Colonic mucosa (tissue), 4 donors: ENCODE measurements around the gene CCL4. TPM values are rescaled to one million over a fixed set of nuclear protein-coding genes. Genes with fewer than 3 reads are reported as not detected.
"Not testable (repeated sequence)": the region's sequence is repeated elsewhere in the genome, so short reads cannot be mapped to it uniquely, and the experiment has no call there.

Source experiments
- DNase-seq: peaks from one replicate; pipeline ENCODE4 v3.0.0-alpha.2; 2020
- H3K27ac ChIP-seq: fragments of 200-600 bp; one replicate; pipeline ENCODE4 v1.8.0; 2021
- H3K27me3 ChIP-seq: fragments of 200-600 bp; one replicate; pipeline ENCODE4 v1.8.0; 2021
- H3K36me3 ChIP-seq: fragments of 200-600 bp; one replicate; pipeline ENCODE4 v1.8.0; 2021
- H3K4me1 ChIP-seq: fragments of 200-600 bp; one replicate; pipeline ENCODE4 v1.8.0; 2021; ENCODE audit warnings: mild to moderate bottlenecking
- H3K4me3 ChIP-seq: fragments of 200-600 bp; one replicate; pipeline ENCODE4 v1.8.0; 2021
- H3K9ac ChIP-seq, 2 donors: one replicate each; pipeline ENCODE4 v1.7.0; 2013; ENCODE audit warnings: control low read depth in 2 of 2, low read depth in 2 of 2, low read length in 2 of 2
- H3K9me3 ChIP-seq: fragments of 200-600 bp; one replicate; pipeline ENCODE4 v1.8.0; 2021
- CTCF ChIP-seq: fragments of 200-600 bp; IDR thresholded peaks from one replicate; pipeline ENCODE4 v1.8.0; 2022; ENCODE audit warnings: antibody characterized with exemption, mild to moderate bottlenecking
- intact Hi-C: fragments of 100-400 bp; cut with DNase I; formaldehyde crosslinking; loops from one replicate; pipeline ENCODE4 v1.14.1; 2022
- total RNA-seq, 2 donors: library from RNA; stranded (reverse); fragmentation: NEBNext Ultra II Directional in 1 of 2; extraction: Animal tissue kit (Norgen Biotek cat#: 25700) in 1 of 2; gene quantifications; one replicate each; pipeline ENCODE4 v1.2.1, GENCODE V29; 2021
- donor health status: healthy.
- donor health status: DM: no; HTN: no; CAD: no.
- donor health status: DM: no; HTN: no; CAD: no.

The CCL4 gene
- total RNA-seq, 2 donors from 2014 or later = 1.2 to 3.8 TPM

DNA sequence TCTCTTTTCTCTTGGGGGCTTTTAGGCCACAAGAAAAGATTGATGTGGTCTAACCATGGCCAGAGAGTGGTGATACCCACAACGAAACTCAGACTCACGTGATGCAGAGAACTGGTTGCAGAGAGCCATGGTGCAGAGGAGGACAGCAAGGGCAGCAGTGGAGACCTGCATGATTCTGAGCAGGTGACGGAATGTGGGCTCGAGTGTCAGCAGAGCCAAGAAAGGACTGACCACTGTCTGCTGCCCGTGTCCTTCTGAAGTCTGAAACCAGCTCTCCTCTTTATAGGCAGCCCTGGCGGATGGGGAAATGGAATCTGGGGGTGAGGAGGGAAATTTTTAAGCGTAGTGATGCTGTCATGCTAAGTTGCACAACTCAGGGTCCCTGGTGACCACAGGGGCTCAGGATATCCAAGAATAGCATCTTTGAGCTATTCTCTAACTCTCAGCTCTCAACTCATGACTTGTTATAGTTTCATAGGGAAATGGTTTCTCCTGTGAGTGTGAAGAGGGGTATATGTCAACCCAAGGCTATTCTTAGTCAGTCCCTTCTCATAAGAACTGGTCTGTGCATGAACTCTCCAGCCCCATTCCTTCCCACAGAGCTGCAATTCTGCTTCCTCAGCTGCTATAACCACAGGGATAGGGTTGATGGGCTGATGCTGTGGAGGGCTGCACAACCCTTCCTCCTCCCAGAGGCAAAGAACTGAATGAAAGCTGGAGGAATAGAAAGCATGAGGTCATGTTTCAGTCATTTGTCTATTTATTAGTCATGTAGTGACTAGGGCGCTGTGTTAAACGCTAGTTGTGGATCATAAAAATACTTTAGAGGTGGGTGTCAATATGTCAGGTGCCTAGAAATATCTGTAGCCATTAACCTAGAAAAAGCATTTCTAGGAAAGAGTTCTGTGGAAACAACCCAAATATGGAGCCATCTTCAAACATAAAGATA, 13.5 kb upstream of the CCL4 start, which contains the start of gene CCL3:
Gene CCL3 (minus strand): TSS at position 256 of the 949 bp plus-strand sequence. CDS start 85 bp downstream, at position 171.
- no peak for DNase-seq
- Histone ChIP-seq H3K9me3 (no peaks in the 10 kb centered on the region), H3K36me3 (no peaks in the 10 kb centered on the region), H3K4me1 (no peaks in the 10 kb centered on the region), H3K4me3 (no peak within 1 kb of the TSS), H3K9ac (no peak within 1 kb of the TSS), H3K27ac (no peak within 1 kb of the TSS), H3K27me3 (no peaks in the 10 kb centered on the region)
- intact Hi-C loops = no loop called here
- TF ChIP-seq CTCF = no peak

DNA sequence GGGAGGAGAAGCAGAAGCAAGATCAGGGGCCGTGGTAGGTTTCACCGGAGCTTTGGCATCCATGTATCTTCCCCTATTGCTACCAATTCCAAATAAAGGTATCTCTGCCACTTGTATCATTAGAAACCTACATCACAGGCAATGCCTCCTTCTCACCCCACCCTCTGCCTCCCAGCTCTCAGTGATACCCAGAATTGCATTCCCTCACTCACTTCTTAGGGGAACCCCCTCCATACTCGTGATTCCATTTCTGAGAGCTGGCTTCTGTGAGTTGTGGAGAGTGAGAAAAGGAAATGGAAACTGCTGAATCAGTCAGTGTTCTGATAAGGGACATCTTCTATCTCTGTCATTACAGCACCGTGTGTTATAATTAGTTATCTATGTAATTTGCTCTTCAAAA, 11.4 kb upstream of the CCL4 start:
- no peaks in the 10 kb centered on the region for H3K27me3 ChIP-seq
- H3K36me3 ChIP-seq = no peaks in the 10 kb centered on the region
- H3K4me3 ChIP-seq = no peak overlapping the region
- no peaks in the 10 kb centered on the region for H3K9me3 ChIP-seq
- no peak overlapping the region for H3K9ac ChIP-seq
- no peak for DNase-seq
- intact Hi-C loops = no loop called here
- no peaks in the 10 kb centered on the region for H3K4me1 ChIP-seq
- TF ChIP-seq CTCF = no peak
- H3K27ac ChIP-seq = no peak overlapping the region

DNA sequence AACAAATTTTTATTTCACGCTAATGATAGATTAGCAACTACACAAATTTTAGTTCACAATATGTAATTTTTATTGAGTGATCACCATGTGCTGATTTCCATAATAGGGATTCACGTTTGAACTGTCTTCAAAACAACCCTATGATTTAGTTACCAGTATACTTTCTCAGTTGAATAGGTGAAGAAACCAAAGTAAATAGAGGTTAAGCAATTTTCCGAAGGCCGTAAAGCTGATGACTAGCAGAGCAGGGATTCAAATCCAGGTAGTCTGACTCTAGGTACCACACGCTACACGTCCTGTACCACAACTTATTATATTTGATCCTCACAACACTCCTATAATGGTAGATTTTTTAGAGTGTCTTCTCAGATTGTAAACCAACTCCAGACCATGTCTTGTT, 10.9 kb upstream of the CCL4 start:
- H3K9me3 ChIP-seq, H3K4me3 ChIP-seq, intact Hi-C loops, H3K4me1 ChIP-seq, H3K9ac ChIP-seq, H3K27ac ChIP-seq, DNase-seq, H3K36me3 ChIP-seq, H3K27me3 ChIP-seq: not testable (repeated sequence)

DNA sequence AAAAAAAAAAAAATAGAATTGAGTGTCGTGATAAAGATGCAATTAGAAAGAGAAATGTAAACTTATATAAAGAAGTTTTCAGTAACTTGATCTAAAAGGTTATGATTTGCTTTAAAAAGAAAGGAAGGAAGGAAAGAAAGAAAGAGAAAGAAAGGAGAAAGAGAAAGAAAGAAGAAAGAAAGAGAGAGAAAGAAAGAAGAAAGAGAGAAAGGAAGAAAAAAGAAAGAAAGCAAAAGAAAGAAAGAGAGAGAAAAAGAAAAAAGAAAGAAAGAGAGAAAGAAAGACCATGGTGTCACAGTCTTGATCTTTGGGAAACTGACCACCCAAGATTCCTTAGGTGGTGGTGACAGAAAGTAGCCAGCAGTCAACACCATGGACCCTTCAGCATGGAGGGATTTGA, 9.4 kb upstream of the CCL4 start:
- DNase-seq = no peak
- no peak for TF ChIP-seq CTCF
- no peak overlapping the region for H3K4me3 ChIP-seq
- H3K9ac ChIP-seq = no peak overlapping the region
- no peaks in the 10 kb centered on the region for H3K27me3 ChIP-seq
- no peaks in the 10 kb centered on the region for H3K36me3 ChIP-seq
- no peaks in the 10 kb centered on the region for H3K4me1 ChIP-seq
- H3K9me3 ChIP-seq = no peaks in the 10 kb centered on the region
- intact Hi-C loops = no loop called here
- H3K27ac ChIP-seq = no peak overlapping the region

DNA sequence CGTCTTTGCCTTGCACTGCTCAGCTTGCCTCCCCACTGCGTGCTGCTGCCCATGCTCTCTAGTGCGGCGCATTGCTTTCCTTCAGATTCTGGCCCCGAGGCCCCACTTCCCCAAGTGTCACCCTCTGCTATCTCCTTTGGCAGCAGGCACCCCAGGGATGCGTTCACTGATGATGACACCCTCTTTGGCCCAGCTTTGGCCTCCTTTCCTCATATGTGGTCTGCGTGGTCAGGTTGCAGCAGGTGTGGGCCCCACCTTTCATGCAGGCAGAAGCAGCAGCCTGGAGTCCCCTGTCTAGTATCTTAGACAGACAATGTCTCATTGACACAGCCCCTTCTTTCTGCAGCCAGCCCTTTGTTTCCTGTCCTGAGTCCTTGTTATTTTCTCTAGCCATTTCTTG, 8.9 kb upstream of the CCL4 start:
- Histone ChIP-seq H3K9ac (no peak overlapping the region), H3K9me3 (no peaks in the 10 kb centered on the region), H3K36me3 (no peaks in the 10 kb centered on the region), H3K27ac (no peak overlapping the region), H3K4me1 (no peaks in the 10 kb centered on the region), H3K4me3 (no peak overlapping the region), H3K27me3 (no peaks in the 10 kb centered on the region)
- DNase-seq = no peak
- intact Hi-C loops = no loop called here
- TF ChIP-seq CTCF = no peak

DNA sequence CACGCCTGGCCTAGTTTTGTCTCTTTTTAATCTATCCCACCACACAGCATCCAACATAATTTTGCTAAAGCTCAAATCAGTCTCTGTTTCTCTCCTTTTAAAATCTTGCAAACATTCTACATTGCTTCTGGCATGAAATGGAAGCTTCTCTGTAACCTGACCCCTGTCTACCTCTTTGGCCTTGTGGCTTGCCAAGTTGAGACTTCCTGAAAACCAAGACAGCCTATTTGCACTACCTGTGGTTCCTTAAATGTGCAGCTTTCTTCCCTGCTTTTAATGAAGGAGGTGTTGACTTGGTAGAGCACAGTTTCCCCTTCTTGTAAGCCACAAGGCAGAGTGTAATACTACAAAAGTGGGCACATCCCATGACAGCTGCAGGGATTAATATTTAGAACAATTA, 7.6 kb upstream of the CCL4 start:
- TF ChIP-seq CTCF = no peak

GRCh38 chr17:36099004-36099403, 4.6 kb upstream of the CCL4 start:
- DNase-seq = not testable (repeated sequence)

More for the DNA sequence above, 7.6 kb upstream of the CCL4 start:
- no peaks in the 10 kb centered on the region for H3K9me3 ChIP-seq
- intact Hi-C loops = no loop called here
- no peak overlapping the region for H3K27ac ChIP-seq
- no peaks in the 10 kb centered on the region for H3K36me3 ChIP-seq
- DNase-seq = no peak
- H3K4me1 ChIP-seq = no peaks in the 10 kb centered on the region
- no peak overlapping the region for H3K9ac ChIP-seq
- no peak overlapping the region for H3K4me3 ChIP-seq
- no peaks in the 10 kb centered on the region for H3K27me3 ChIP-seq

DNA sequence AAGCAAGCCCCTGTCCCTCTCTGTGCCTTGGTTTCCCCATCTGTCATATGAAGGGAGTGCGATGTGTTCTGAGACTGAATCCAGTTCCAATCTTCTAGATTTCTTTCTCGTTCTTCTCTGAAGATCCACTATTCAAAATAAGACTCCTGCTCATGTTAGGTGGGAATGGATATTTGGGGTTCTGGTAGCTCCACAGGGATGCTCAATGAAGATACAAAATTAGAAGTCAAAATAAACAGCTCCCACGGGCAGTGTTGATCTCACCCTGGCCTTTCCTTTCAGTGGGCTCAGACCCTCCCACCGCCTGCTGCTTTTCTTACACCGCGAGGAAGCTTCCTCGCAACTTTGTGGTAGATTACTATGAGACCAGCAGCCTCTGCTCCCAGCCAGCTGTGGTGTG, 619 bp downstream of the CCL4 start:
- H3K4me3 ChIP-seq = not testable (repeated sequence)

More at GRCh38 chr17:36099004-36099403, 4.6 kb upstream of the CCL4 start:
- H3K4me3 ChIP-seq, H3K27me3 ChIP-seq, H3K4me1 ChIP-seq, H3K9ac ChIP-seq, H3K36me3 ChIP-seq, H3K27ac ChIP-seq, H3K9me3 ChIP-seq, intact Hi-C loops: not testable (repeated sequence)

More for the DNA sequence above, 619 bp downstream of the CCL4 start:
- H3K36me3 ChIP-seq, DNase-seq, H3K4me1 ChIP-seq, H3K9me3 ChIP-seq, H3K27ac ChIP-seq, intact Hi-C loops, H3K9ac ChIP-seq, H3K27me3 ChIP-seq: not testable (repeated sequence)
